ENCODE data around the gene IL19.

- TF ChIP-seq GABPA (tag; conservative IDR thresholded peaks at IDR 0.05; ENCODE audit: low read depth) (no peak), POLR2A (conservative IDR thresholded peaks at IDR 0.05) (no peak), USF1 (CRISPR knock-in tag; IDR thresholded peaks at IDR 0.05) (no peak)
Measured at GRCh38 chr1:206847946-206848345, 77.4 kb downstream of the IL19 start.

Measured in K562 (cell line).